ENCODE measurements around the gene ZNF691. TPM values are rescaled to one million over a fixed set of nuclear protein-coding genes. Genes with fewer than 3 reads are reported as not detected.
"Not testable (repeated sequence)": the region's sequence is repeated elsewhere in the genome, so short reads cannot be mapped to it uniquely, and the experiment has no call there.

ZNF691 gene
- 8.0 TPM for total RNA-seq
- long read RNA-seq, transcript ZNF691-206 (2 exons, 1,577 nt) = major isoform, 11 of 20 reads
- long read RNA-seq, transcript ZNF691-201 (4 exons, 1,910 nt) = minor isoform, 5 of 20 reads
- long read RNA-seq, partial matches to known transcripts = 0 of 20 reads
- long read RNA-seq, other reads (novel, unspliced or antisense) = 3 of 20 reads

- ATAC-seq (peak; percentile 99), DNase-seq (peak; percentile 94)
- intact Hi-C loops (cut with micrococcal nuclease) = no loop called here
Measured at GRCh38 chr1:42846257-42847110, at the start of gene ZNF691. Gene ZNF691, plus strand, starts transcription at chr1:42846613. Its CDS starts 3,046 bp downstream, at chr1:42849659.

DNA sequence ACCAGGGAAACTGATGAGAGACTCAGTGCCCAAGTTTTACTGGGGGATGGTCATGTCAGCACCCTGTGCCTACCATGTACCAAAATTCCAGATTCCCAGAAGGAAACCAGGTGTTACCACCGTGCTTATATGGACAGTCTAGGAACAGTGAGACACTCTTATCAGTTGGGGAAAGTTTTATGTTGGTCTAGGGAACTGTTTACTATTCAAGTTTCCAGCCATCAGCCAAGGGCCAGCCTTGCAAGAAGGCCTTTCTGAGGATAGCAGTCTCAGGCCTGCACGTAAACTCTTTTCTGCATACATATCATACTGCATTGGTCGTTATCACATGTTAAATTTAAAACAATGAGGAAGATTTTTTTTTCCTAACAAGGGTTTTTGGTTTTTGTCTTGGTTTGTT, 49.0 kb upstream of the ZNF691 start:
- DNase-seq (no peak), ATAC-seq (no peak)
- intact Hi-C loops (cut with micrococcal nuclease) = no loop called here

DNA sequence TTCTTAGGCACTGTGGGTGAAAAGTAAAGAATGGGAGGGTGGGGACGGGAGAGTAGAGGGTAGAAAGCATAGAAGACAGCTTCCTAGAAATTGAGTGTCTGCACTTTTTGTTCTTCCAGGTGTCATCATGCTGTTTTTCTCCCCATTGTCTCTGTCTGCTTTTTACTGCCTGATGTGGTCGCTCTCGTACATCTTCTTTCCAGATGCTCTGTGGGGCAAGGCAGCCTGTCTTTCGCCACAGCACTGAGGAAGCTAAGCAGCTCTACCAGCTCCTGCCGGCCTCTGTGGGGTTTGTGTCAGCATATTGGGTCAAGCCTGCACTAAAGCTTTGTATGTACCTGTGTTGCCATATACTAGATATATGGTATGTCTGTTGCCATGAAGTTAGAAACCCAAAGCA, 48.4 kb upstream of the ZNF691 start:
- DNase-seq = no peak
- intact Hi-C loops (cut with micrococcal nuclease) = no loop called here
- no peak for ATAC-seq

GRCh38 chr1:42801832-42802473, 44.5 kb upstream of the ZNF691 start:
- intact Hi-C loops (cut with micrococcal nuclease) = no loop called here
- DNase-seq (no peak), ATAC-seq (no peak)

DNA sequence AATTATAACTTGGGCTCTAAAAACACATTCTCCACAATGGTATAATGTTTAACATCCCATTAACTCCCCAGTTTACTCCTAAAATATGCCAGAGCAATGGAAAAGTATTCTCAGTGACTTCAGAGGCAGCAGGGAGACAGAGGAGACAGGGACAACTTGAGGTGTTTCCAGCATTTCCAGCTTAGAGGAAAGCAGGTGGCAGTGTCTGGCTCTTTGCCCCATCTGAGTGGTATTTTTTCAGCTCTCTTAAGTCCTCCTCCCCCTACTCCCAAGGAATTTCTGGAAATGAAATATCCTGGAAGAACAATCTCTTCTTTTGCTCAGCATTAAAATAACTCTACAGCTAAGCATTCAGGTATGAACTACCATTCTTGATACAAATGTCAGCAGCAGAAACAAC, 40.2 kb upstream of the ZNF691 start:
- intact Hi-C loops (cut with micrococcal nuclease) = no loop called here
- DNase-seq (no peak), ATAC-seq (no peak)

- intact Hi-C loops (cut with micrococcal nuclease) = no loop called here
- ATAC-seq (no peak), DNase-seq (no peak)
Measured at GRCh38 chr1:42806593-42806992, 39.8 kb upstream of the ZNF691 start.

DNA sequence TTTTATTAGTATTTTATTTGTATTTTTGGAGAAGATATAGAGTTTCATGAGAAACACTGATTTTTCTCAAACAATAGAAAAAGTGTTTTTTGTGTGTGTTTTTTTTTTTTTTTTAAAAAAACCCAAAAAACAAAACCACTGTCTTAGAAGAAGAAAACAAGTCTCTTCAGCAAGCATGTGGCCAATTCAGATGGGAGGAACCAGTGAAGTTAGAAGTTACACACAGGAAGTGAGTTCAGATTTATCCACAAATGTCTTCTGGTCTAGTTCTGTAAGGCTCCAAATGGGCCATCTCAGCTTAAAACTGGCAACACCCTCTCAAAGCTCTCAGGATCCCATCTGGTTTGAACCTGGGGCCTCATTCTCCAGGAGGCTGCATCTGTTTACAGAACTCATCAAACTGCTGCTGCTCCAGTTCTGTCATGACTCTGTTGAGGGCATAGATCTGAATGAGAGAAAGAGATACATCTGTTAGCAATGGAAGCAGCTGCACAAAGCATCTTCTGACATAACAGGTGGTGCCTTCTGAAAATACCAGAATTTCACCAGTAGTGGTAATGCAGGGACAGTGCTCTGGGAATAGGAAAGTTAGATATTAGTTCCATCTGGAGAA, 39.3 kb upstream of the ZNF691 start:
- DNase-seq (no peak), ATAC-seq (no peak)
- intact Hi-C loops (cut with micrococcal nuclease) = no loop called here

GRCh38 chr1:42814815-42815214, 31.6 kb upstream of the ZNF691 start:
- DNase-seq; ATAC-seq; intact Hi-C loops (cut with micrococcal nuclease): not testable (repeated sequence)

- DNase-seq = no peak
- intact Hi-C loops (cut with micrococcal nuclease) = no loop called here
- ATAC-seq = no peak
Measured at GRCh38 chr1:42815941-42816584, 30.4 kb upstream of the ZNF691 start.

GRCh38 chr1:42816585-42817439, 29.6 kb upstream of the ZNF691 start, which contains the start of the genes ERMAP and SVBP:
Gene ERMAP, plus strand, starts transcription at chr1:42817122. Its CDS starts 13,327 bp downstream, at chr1:42830449.
Gene SVBP, minus strand, starts transcription at chr1:42817397. Its CDS starts 853 bp downstream, at chr1:42816544.
- ATAC-seq (peak; percentile 98), DNase-seq (peak; percentile 97)
- intact Hi-C loops (cut with micrococcal nuclease) = no loop called here

DNA sequence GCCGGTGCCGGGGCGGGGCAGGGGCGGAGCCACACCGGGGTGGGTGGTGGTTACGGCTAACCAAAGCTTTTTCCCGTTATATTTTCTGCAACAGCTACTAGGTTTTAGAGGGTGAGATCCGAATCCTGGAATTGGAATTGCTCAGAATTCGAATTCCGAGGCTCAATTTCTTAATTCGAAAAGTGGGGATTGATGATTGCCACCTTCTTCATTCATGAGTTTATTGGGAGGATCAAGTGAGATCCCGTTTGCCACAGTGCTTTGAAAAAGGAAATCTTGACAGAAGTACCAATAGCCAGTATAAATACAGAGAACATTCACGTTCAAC, 29.0 kb upstream of the ZNF691 start:
- DNase-seq (no peak), ATAC-seq (no peak)
- intact Hi-C loops (cut with micrococcal nuclease) = no loop called here

GRCh38 chr1:42817976-42818375, 28.4 kb upstream of the ZNF691 start:
- DNase-seq = no peak
- intact Hi-C loops (cut with micrococcal nuclease) = no loop called here
- no peak for ATAC-seq

- intact Hi-C loops (cut with micrococcal nuclease) = no loop called here
- no peak for ATAC-seq
- DNase-seq = no peak
Measured at GRCh38 chr1:42820813-42821212, 25.6 kb upstream of the ZNF691 start.

DNA sequence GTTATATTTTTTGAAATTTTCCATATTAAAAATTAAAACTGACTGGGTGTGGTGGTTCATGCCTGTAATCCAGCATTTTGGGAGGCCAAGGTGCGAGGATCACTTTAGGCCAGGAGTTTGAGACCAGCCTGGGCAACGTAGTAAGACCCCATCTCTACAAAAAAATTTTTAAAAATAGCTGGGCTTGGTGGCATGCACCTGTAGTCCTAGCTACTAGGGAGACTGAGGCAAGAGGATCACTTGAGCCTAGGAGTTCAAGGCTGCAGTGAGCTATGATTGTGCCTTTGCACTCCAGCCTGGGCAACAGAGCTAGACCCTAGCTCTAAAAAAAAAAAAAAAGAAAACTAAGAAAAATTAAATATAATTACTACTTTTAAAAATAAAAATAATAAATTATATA, 24.7 kb upstream of the ZNF691 start:
- intact Hi-C loops (cut with micrococcal nuclease) = no loop called here
- DNase-seq = no peak
- ATAC-seq = no peak

GRCh38 chr1:42822800-42823392, 23.5 kb upstream of the ZNF691 start:
- intact Hi-C loops (cut with micrococcal nuclease) = no loop called here
- DNase-seq = no peak
- ATAC-seq = no peak

DNA sequence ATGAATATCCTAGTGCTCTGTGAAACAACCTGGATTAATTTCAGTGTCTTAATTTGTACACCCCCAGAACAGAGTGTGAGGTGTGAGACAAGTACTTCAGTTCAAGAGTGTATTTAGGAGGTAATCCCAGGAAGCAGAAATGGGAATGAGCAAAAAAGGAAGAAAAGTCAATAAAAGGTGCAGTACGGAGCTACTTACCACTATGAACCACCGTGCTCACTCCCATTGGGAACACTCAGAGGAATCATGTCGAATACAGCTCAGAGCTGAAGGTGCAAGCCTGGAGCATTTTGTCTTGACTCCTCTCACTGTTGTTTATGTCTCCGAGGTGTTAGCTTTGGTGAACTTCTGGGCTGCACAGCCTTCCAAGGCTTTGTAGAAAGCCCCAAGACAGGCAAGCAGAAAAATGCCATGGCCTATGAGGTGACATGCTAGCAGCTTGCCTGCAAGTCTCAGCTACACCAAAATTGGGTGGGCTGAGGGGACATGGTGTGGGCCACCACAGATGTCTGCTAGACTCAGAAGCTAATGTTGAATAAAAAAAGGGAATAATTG, 21.9 kb upstream of the ZNF691 start:
- ATAC-seq (no peak), DNase-seq (no peak)
- intact Hi-C loops (cut with micrococcal nuclease) = no loop called here

GRCh38 chr1:42825036-42825851, 21.2 kb upstream of the ZNF691 start:
- intact Hi-C loops (cut with micrococcal nuclease) = no loop called here
- ATAC-seq = no peak
- no peak for DNase-seq

Measured in left ventricle myocardium superior (tissue), 1 donor.